HCEC 1CT (cell line): ENCODE data around the gene GDPD3.

Experiments used
- DNase-seq: peaks from one replicate; pipeline ENCODE4 v3.0.0-alpha.2; 2017

The GDPD3 gene

GRCh38 chr16:30094541-30095165 lies 18.7 kb downstream of the GDPD3 start:
- DNase-seq, result no peak

- DNase-seq, result peak; percentile 83
Measured at GRCh38 chr16:30092373-30093010, 20.8 kb downstream of the GDPD3 start.

- peak; percentile 92 for DNase-seq
Measured at GRCh38 chr16:30091474-30092372, 21.6 kb downstream of the GDPD3 start, which contains the start of gene TBX6. Gene TBX6, minus strand, starts transcription at chr16:30091924. Its CDS starts 731 bp downstream, at chr16:30091193.

- DNase-seq, result no peak
Measured at GRCh38 chr16:30090610-30091331, 22.6 kb downstream of the GDPD3 start.

GRCh38 chr16:30088832-30089624 lies 24.3 kb downstream of the GDPD3 start:
- DNase-seq, result no peak

- no peak for DNase-seq
Measured at GRCh38 chr16:30088237-30088831, 25.0 kb downstream of the GDPD3 start.

GRCh38 chr16:30087181-30087898 lies 26.0 kb downstream of the GDPD3 start:
- DNase-seq, result no peak

- DNase-seq, result no peak
Measured at GRCh38 chr16:30086291-30087140, 26.8 kb downstream of the GDPD3 start.

GRCh38 chr16:30085820-30086219 lies 27.5 kb downstream of the GDPD3 start:
- DNase-seq, result no peak

GRCh38 chr16:30085247-30085646 lies 28.1 kb downstream of the GDPD3 start:
- no peak for DNase-seq

GRCh38 chr16:30084816-30085159 lies 28.5 kb downstream of the GDPD3 start:
- no peak for DNase-seq

GRCh38 chr16:30084096-30084815 lies 29.1 kb downstream of the GDPD3 start:
- no peak for DNase-seq

GRCh38 chr16:30083216-30084055 lies 29.9 kb downstream of the GDPD3 start:
- no peak for DNase-seq

- no peak for DNase-seq
Measured at GRCh38 chr16:30082545-30083090, 30.7 kb downstream of the GDPD3 start.

- DNase-seq, result no peak
Measured at GRCh38 chr16:30079480-30079879, 33.9 kb downstream of the GDPD3 start.

- no peak for DNase-seq
Measured at GRCh38 chr16:30078744-30079143, 34.6 kb downstream of the GDPD3 start.

GRCh38 chr16:30077656-30078055 lies 35.7 kb downstream of the GDPD3 start:
- DNase-seq, result no peak

GRCh38 chr16:30076276-30076791 lies 37.0 kb downstream of the GDPD3 start:
- DNase-seq, result no peak
